HG03571 (cell line): ENCODE measurements around the gene CEND1.
A peak's percentile ranks its signal among the peaks of the same experiment; 100 is the strongest.

Source experiments
- ATAC-seq: cut with Tn5 transposase; IDR thresholded peaks from one replicate; pipeline ENCODE4 v1.9.1; 2021; ENCODE audit not compliant: unreplicated experiment

The CEND1 gene

DNA sequence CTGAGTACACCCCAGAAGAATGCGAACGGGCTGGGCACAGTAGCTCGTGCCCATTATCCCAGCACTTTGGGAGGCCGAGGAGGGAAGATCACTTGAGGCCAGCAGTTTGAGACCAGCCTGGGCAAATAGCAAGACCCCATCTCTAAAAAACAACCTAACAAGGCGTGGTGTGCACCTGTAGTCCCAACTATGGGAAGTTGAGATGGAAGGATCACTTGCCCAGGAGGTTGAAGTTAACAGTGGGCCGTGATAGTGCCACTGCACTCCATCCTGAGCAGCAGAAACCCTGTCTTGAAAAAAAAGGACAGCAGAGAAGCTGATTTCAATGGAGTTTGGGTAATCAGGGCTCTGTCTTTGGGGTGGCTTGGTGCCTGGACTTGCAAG is 23.2 kb upstream of the CEND1 start:
- ATAC-seq = no peak

DNA sequence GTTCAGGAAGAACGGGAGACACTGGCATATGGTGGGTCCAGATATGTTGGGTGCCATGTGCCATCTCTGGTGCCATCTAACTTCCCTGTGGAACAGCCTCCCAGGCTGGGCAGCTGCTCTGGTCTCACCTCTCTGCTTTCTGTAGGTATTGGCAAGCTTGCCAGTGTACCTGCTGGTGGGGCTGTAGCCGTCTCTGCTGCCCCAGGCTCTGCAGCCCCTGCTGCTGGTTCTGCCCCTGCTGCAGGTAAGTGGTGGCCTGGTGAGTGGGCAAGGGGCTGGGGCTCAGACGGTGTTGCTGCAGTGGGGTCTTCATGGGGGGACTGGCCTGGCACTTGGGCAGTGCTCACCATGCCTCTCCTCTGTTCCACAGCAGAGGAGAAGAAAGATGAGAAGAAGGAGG is 22.5 kb upstream of the CEND1 start:
- ATAC-seq = no peak

DNA sequence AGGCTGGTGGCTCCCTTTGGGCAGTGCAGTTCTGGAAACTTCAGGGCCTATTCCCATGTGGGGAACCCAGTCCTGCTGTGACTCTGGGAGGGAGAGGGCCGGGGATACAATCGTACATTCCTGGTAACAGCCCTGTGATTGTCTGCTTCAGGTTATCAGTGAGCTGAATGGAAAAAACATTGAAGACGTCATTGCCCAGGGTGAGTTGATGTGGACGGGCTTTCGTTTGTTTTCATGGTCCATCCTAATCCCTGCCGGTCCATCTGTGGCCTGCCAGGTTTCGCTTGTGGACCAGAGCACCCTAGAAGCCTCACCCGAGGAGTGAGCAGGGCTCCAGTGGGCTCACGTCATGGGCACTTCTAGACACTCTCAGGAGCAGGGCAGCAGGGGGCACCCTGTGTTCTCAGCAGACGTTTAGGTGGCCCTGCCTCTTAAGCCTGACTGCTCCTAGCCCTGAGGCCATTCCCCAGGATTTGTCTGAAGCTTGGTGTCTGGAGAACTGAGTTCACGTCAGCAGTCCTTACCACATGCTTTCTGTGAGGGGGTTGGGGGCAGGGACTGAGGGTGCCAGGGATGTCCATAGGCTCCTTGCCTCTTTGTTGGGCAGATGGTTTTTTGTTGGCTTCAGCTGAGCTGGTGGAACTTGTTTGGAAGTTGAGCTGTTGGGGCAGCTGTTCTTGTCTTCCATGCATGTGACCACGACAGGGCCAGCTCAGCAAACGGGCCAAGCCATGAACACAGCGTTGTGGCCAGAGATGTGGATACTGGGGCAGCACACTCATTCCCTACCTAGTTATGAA is 21.8 kb upstream of the CEND1 start:
- ATAC-seq = no peak

DNA sequence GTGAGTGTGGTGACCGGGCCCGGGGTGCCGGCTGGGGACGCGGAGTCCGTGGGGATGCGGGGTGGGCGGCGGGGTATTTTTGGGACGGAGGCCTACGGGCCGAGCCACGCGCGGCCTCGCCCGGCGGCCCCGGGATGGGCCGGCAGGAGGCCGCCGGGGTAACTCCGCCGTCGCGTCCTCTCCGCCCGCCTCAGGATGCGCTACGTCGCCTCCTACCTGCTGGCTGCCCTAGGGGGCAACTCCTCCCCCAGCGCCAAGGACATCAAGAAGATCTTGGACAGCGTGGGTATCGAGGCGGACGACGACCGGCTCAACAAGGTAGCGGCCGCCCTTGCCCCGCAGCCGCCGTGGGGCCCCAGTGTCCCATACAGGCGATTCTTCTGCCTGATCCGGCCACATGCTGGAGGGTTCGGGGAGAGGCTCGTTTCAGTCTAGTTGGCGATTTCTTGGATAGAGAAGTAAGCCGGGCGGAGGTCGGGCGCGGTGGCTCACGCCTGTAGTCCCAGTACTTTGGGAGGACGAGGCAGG is 20.2 kb upstream of the CEND1 start:
- no peak for ATAC-seq

DNA sequence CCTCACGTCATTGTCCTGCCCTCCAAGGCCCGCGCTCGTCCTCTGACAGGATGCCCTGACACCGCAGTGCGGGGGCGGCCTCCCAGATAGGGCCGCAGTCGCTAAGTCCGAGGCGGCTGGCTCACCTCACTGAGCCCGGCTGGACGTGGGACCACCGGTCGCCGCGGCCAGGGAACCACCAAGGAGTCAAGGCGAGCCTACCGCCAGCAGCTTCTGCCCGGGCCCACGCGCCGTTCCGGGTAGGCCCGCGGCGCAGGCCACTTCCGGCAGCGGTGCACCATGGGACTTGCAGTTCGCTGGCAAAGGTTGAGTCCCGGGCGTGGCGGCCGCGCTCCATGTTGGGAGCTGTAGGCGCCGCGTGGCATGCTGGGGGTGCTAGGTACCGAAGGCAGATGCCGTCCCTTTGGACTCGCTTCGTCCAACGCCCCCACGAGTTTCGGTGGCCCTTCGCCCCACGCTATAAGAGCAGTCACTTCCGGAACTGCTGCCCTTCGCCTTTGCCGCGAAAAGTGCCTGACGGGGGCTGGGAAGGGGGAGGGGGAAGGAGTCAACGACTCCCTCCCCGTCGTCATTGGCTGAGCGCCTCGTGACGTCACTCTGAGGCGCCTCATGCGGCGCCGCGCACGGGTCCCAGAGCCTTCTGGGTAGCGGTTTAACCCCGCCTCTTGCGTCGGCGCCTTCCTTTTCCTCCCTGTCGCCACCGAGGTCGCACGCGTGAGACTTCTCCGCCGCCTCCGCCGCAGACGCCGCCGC is 19.6 kb upstream of the CEND1 start, which contains the start of gene RPLP2:
Gene RPLP2 (plus strand): TSS at position 681 of the 753 bp plus-strand sequence. CDS start 268 bp downstream, outside the sequence.
- peak; percentile 67 for ATAC-seq

DNA sequence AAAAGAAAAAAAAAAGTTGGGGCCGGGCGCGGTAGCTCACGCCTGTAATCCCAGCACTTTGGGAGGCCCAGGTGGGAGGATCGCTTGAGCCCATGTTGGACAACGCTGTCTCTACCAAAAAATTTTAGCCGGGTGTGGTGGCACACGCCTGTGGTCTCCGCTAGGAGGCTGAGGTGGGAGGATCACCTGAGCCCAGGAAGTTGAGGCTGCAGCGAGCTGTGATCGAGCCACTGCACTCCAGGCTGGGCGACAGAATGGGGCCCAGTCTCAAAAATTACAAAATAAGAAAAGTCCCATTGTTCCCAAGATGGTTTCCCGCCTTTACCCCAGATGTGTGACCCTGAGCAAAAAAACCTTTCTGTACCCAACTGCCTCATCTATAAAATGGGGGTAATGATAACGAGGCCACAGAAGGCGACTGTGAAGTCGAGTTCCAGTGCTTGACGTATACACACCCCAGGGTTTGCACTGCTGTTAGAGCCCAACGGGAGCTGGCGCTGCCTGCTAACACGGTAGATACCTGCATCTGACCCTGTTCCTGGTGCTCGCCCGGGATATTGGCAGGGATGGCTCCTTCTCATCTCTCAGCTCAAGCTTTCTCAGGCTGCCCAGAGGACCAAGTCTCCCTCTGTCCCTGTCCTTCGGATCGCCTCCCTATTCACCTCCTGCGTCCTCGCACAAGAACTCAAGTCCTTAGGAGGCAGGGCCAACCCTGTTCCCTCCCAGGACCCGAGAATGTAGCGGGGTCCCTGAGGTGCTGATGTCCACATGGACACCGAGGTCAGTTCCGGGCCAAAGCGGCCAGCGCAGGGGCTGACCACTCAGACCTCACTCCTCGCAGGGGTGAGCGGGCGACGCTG is 18.8 kb upstream of the CEND1 start:
- ATAC-seq = peak; percentile 2

DNA sequence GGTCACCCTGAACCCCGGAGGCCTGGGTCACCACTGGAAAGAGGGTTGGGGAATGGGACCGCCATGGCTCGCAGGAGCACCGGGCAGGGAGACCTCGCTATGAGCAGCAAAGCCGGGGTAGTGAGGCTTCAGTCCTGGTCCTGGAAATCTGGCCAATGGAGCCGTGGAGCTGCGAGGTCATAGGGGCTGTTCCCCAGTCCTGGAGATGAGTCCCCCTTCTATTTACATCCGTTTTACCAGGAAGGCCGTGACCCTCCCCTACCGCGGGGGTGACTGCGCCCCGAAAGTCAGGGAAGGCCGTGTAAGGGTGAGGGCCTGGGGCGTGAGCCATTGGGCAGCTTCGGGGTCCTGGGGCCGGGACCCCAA is 14.7 kb upstream of the CEND1 start:
- no peak for ATAC-seq

DNA sequence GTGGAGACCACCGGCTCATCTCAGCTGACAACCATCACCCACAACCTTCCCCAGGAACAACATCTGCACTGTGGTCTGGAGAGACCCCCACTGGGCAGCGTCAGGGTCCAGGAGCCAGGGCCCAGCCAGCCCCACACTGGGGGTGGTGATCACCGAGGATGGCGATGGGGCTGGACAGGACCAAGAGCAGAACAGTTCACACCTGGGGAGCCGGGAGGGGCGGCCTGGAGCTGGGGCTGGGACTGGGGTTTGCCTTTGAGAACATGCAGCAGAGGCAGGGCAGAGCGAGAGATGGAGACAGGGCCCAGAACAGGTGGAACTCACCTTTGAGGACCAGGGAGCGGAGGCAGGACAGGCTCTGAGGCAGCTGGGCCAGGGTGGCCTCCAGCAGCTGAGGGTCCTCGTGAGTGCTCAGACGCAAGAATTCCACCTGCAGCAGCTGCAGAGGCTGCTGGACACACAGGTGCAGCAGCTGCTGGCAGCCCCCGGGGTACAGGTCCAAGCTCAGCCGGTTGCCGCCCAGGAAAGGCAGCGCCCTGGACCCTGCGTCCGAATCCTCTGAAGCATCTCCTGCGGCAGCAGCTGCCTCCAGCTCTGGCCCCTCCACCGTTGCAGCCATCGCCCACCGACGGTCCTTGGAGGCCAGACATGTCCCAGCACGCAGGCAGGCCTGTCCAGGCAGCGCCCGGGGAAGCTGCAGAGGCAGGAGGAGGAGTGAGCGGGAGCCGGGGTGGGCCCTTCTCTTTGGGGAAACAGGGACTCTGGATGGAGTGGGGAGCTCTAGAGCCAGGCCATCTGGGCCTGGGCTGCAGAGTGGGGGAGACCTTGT is 14.1 kb upstream of the CEND1 start:
- no peak for ATAC-seq

DNA sequence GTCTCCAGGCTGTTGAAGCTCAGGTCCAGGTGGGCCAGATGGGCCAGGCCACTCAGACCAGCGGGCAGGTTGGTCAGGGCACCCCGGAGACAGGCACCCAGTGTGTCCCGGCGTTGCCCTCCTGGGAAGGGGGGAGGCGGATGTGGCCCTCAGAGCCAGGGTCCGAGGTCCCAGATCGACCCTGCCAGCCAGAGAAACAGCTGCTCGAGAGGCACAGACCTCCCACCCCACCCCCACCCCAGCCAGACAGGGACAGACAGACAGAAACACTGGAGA is 13.5 kb upstream of the CEND1 start:
- no peak for ATAC-seq

DNA sequence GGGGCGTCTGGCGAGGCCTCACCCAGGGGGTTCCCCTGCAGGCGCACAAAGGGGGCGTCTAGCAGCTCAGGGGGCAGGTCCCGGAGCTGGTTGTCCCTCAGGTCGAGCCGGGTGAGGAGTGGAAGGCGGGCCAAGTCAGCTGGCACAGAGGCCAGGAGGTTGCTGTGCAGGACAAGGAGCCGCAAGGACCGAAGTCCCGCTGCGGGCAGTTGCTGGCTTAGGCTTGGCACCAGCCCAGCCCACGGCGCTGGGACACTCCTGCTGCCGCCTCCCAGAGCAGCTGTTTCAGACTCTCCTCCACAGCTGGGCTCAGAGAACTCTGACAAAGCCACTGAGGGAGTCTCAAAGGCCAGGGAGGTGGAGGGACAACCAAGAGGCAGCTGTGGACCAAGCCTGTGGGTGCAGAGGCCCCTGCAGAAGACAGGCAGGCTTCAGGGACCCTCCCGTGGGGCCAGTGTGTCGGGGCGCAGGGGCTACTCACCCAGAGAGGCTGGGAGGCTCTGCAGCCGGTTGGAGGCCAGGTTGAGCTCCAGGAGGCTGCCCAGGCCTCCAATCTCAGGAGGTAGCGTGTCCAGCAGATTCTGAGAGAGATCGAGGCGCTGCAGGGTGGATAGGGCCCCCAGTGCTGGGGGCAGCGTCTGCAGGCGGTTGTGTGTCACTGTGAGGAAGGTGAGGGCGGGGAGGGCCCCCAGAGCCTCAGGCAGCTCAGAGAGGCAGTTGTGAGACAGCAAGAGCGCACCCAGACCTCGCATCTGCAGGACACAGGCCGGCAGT is 13.0 kb upstream of the CEND1 start:
- no peak for ATAC-seq

DNA sequence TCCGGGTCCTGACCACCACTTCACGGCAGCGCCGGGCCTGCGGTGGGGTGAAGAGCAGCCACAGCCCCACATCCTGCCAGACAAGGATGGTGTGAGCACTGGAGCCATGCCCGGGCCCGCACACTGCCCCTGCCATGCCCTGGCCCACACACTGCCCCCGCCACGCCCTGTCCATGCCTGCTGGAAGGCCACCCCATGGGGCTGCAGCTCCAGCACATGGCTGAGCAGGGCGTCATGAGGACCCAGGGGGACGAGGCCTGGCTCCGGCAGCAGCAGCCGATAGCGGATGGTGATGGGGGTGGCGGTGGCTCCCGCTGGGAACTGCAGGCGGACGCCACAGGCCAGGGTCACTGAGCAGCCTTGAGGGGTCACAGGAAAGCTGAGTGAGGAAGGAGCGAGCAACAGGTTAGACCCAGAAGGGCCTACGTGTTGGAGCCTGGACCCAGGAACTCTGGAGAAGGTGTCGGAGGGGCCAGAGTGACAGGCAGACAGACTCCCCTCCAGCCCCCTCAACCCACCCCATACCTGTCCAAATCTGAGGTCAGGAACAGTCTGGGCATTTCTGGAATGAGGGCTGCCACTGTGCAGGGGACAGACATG is 12.2 kb upstream of the CEND1 start:
- ATAC-seq = no peak

DNA sequence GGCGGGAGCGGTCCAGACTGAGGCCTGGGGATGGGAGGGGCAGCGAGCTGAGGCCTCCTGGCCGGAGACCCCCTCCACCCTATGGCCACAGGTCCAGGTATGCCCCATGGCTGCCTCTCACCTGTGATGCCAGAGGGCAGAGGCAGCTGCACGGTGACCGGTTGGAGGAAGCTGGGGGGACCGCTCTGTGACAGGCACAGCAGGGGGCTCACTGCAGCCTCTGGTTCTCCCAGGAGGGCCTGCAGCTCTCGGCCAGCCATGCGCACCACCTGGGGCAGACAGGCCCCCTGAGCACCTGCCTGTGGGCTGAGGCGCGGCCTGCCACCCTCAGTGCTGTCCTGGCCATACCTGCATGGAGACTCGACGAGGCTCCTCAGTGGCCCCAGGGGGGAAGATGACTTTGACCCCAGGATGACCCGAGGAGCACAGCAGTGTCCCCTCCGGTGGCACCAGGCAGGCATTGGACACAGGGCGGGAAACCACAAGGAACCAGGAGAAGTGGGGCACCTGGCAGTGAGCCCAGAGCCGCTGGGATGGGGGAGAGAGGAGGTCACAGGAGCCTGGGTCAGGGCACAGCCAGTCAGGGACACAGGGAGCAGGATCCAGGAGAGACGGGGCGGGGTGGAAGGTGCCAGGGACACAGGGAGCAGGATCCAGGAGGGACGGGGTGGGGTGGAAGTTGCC is 11.3 kb upstream of the CEND1 start:
- ATAC-seq = no peak

DNA sequence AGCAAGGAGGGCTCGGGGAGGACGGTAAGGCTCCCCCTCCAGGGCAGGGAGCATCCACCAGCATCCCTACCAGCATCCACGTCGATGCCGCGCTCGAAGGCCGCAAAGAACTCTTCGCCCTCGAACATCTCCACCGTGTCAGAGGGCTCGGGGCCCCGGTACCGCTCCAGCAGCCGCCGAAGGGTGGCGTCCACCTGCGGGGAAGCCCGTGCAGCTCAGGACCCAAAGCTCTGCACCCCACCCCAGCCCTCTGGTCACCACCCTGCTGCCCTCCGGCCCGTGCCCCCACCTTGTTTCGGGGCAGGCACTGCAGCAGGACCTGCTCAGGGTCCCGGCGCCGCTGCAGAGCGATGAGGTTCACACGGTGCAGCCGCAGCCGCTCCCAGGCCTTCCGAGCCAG is 10.6 kb upstream of the CEND1 start:
- ATAC-seq = no peak

DNA sequence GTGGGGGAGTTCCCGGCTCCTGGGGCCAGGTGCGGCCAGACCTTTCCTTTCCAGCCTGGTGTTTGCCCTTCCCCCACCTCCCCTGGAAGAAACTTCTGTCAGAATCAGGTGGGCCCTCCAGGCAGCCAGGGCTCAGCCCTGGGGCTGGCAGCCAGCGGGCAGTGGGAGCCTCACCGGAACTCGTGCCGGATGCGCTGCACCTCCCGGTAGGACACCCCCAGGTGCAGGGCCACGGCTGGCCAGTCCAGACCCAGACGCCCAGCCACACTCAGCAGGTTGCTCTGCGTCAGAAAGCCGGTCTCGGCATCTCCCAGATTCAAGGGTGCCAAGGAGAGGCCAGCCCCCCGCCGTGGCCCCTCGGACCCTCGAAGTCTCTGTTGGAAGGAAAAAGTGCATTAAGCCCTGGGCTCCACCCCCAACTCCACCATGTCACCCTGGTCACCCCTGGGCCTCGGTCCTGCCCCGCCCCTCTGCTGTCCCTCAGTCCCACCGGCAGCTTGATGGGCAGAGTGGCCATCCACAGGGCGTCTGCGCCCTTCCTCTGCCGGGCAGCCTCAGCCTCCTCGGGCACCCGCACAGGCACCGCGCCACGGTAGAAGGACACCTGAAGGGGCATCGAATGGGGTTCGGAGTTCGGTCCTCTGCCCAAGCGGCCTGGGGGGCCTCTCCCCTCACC is 9.9 kb upstream of the CEND1 start:
- ATAC-seq = no peak

DNA sequence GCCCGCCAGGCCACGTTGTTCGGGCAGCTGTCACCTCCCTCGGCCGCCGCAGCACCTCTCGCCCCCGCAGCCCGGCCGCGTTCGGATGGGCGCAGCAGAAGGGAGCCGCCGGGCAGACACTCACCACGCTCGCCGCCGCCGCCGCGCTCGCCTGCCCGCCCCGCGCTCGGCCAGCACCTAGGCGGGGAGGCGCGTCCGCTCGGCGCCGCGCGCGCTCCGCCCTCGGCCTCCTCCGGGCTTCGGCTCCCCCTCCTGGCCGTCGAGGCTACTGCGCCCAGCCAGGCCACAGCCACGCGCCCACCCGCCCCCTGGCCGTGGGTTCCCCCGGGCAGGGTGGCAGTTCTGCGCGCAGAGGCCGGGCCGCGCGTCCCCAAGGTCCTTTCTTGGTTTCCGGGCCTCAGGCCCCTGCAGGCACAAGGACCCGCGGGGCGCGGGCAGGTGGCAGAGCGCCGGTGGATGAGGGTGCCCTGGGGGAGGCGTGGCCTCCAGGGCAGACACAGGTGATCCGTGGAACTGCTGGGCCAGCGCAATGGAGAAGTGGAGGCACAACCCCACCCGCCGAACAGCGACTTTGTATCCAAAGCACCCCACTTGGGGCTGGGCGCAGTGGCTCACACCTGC is 8.3 kb upstream of the CEND1 start, which contains the start of gene SLC25A22:
Gene SLC25A22 (minus strand): TSS at position 189 of the 621 bp plus-strand sequence. CDS start 3,275 bp downstream, outside the sequence.
- peak; percentile 43 for ATAC-seq

DNA sequence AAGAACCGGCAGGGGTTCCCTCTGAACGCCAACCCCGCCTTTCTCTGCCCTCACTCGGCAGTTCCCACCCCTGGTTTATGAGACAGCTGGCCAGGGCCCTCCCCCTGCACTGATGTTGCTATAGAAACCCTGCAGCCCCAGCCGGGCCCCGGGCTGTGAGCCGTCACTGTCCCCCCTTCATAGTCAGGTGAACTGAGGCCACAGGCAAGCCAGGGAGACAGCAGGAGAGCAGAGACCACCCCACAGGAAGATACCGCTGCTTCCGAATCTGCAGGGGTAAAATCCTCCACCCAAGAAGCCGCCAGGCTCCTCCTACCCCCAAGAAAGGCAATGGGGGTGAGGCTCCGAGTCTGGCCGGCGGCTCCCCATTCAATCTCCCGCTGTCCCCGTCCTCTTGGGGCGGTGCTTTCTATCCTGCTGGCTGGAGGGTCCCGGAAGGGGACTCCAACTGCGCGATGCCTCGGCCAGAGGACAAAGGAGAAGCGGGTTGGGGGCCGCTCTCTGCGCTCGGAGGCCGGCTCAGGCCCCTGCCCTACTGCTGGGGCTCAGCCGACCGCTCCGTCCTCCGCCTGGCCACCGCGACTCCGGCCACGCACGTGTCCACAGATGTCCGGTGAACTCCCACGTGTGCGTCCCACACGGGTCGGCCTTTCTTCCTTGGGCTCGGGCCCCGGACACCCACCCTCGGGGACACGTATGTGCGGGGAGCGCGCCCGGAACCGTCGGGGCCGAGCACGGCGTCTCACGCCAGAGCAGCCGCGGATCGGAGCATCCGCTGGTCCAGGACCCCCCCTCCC is 7.6 kb upstream of the CEND1 start:
- ATAC-seq = peak; percentile 30
